Vagina (tissue), 2 donors: ENCODE results near the gene KRT86. TPM values are rescaled to one million over a fixed set of nuclear protein-coding genes. Genes with fewer than 3 reads are reported as not detected.
"Not testable (repeated sequence)": the region's sequence is repeated elsewhere in the genome, so short reads cannot be mapped to it uniquely, and the experiment has no call there.

ENCODE experiments used
- DNase-seq, 2 donors: peaks; one replicate each; pipeline ENCODE4 v3.0.0-alpha.2; 2017; ENCODE audit errors: extremely low spot score in 2 of 2
- H3K27ac ChIP-seq: fragments of 200-600 bp; sonication (generic); one replicate; pipeline ENCODE4 v1.5.1; 2019
- H3K27me3 ChIP-seq: fragments of 200-600 bp; sonication (generic); one replicate; pipeline ENCODE4 v1.5.1; 2019
- H3K36me3 ChIP-seq, 2 donors: fragments of 200-600 bp; sonication (generic); one replicate each; pipeline ENCODE4 v1.5.1; 2017 to 2019
- H3K4me1 ChIP-seq: fragments of 200-600 bp; sonication (generic); one replicate; pipeline ENCODE4 v1.5.1; 2019
- H3K4me3 ChIP-seq, 2 donors: fragments of 200-600 bp; sonication (generic); 1 replicate in 1 of 2; 2 replicates in 1 of 2; pipeline ENCODE4 v1.5.1; 2016 to 2019
- H3K9me3 ChIP-seq: fragments of 200-600 bp; sonication (generic); one replicate; pipeline ENCODE4 v1.5.1; 2019
- POLR2A ChIP-seq, 2 donors: fragments of 450-650 bp; IDR thresholded peaks; one replicate each; pipeline ENCODE4 v1.6.1; 2017; ENCODE audit warnings: antibody characterized with exemption in 2 of 2, mild to moderate bottlenecking in 2 of 2, moderate library complexity in 2 of 2
- POLR2AphosphoS5 ChIP-seq, 2 donors: sonication (generic); formaldehyde crosslinking; IDR thresholded peaks; one replicate each; pipeline ENCODE4 v1.9.0; 2017; ENCODE audit warnings: antibody characterized with exemption in 2 of 2, mild to moderate bottlenecking in 2 of 2, low read depth in 1 of 2; ENCODE audit not compliant: insufficient read depth in 1 of 2
- intact Hi-C: fragments of 100-400 bp; cut with DNase I; formaldehyde crosslinking; loops from one replicate; pipeline ENCODE4 v1.15.1; 2023
- total RNA-seq: library from RNA; depleted of rRNA; stranded (reverse); fragments of >200 nt; gene quantifications from one replicate; pipeline ENCODE4 v1.2.3, GENCODE V29; 2016
- TF ChIP-seq, protein P1 (sequence below), 3 experiments: fragments of 450-650 bp in 2 of 3; fragments of 200-600 bp in 1 of 3; sonication (generic) in 1 of 3; IDR thresholded peaks; one replicate each; pipeline ENCODE4 v1.5.1; 2017 to 2019; ENCODE audit warnings: antibody characterized with exemption in 3 of 3, mild to moderate bottlenecking in 2 of 3, moderate library complexity in 2 of 3

KRT86 gene
- total RNA-seq, 1 donor from 2014 or later, result not detected

DNA sequence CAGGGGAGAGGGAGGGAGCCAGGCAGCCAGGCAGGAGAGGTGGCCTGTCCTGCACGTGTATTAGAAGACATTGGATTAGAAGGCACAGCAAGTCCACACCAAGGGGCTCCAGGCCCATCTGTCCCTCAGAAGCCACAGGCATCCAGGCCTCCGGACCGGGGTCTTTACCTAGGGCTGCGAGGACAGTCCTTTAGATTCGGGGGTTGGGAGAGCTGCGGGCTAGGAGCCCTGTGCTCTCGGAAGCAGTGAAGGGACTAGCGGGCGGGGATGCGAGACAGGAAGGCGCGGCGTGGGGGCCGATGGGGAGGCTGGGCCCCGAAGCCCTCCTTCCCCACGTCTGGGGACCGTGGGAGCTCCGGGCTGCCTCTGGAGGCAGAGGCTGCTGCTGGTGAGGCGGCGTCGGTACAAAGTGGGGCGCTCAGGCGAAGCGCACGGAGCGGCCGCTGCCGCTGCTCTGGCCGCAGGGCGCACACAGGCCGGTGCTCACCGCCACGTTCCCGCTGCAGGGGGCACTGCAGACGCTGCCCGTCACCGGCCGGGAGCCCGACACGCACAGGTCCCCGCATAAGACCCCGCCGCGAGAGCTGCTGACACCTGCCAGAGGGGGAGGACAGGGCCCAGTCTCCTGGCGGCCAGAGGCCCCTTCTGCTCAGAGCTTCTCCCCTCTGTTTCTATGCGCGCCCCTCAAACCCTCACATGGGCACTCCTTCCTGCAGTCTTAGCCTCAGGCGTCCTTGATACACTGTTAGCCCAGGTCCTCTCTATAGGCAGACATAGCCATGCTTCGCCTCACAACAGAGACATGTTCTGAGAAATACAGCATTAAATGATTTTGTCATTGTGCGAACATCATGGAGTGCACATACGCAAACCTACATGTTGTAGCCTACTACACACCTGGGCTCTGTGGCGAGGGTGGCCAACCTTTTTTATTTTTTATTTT lies 24.1 kb upstream of the KRT86 start:
- Histone ChIP-seq H3K27me3 (no peaks in the 10 kb centered on the region), H3K36me3 (no peaks in the 10 kb centered on the region), H3K27ac (no peak overlapping the region), H3K9me3 (no peaks in the 10 kb centered on the region), H3K4me1 (peaks cover 9% of the 10 kb centered on the region), H3K4me3 (no peak overlapping the region)
- no peak for DNase-seq
- TF ChIP-seq POLR2A (IDR thresholded peaks at IDR 0.05) (no peak), POLR2AphosphoS5 (IDR thresholded peaks at IDR 0.05; ENCODE audit: insufficient read depth in 1 of 2, low read depth in 1 of 2) (no peak)
- TF ChIP-seq, protein P1, sequence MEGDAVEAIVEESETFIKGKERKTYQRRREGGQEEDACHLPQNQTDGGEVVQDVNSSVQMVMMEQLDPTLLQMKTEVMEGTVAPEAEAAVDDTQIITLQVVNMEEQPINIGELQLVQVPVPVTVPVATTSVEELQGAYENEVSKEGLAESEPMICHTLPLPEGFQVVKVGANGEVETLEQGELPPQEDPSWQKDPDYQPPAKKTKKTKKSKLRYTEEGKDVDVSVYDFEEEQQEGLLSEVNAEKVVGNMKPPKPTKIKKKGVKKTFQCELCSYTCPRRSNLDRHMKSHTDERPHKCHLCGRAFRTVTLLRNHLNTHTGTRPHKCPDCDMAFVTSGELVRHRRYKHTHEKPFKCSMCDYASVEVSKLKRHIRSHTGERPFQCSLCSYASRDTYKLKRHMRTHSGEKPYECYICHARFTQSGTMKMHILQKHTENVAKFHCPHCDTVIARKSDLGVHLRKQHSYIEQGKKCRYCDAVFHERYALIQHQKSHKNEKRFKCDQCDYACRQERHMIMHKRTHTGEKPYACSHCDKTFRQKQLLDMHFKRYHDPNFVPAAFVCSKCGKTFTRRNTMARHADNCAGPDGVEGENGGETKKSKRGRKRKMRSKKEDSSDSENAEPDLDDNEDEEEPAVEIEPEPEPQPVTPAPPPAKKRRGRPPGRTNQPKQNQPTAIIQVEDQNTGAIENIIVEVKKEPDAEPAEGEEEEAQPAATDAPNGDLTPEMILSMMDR (IDR thresholded peaks at IDR 0.05), result no peak
- intact Hi-C loops, result no loop called here

DNA sequence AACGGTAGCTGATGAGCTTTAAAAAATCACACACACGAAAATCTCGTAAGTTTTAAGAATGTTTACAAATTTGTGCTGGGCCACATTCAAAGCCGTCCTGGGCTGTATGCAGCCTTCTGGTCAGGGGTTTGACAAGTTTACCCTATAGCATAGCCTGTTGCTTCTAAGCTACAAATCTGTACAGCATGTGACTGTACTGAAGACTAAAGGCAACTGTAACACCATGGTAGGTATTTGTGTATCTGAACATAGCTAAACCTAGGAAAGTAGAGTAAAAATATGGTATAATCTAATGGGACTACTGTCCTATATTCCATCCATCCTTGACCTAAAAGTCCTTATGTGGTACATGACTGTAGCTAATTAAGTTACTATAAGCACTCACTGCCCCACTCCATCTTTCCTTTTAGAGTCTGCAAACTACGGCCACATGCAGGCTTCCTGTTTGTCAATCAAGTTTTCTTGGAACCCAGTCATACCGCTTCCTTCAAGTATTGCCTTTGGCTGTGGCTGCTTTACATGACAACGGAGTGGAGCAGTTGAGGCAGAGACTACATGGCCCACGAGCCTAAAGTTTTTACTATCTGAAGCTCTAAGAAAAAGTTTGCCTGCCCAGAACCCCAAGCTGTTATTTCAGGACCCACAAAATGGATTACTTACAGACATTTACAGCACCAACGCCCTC lies 22.9 kb upstream of the KRT86 start:
- no peak for DNase-seq
- no peaks in the 10 kb centered on the region for H3K27me3 ChIP-seq
- no peaks in the 10 kb centered on the region for H3K9me3 ChIP-seq
- no peak overlapping the region for H3K4me3 ChIP-seq
- intact Hi-C loops, result no loop called here
- no peak overlapping the region for H3K27ac ChIP-seq
- H3K4me1 ChIP-seq, result peaks cover 9% of the 10 kb centered on the region
- H3K36me3 ChIP-seq, result no peaks in the 10 kb centered on the region
- TF ChIP-seq POLR2AphosphoS5 (IDR thresholded peaks at IDR 0.05; ENCODE audit: insufficient read depth in 1 of 2, low read depth in 1 of 2) (no peak), POLR2A (IDR thresholded peaks at IDR 0.05) (no peak)
- TF ChIP-seq, protein P1 (IDR thresholded peaks at IDR 0.05), result no peak

DNA sequence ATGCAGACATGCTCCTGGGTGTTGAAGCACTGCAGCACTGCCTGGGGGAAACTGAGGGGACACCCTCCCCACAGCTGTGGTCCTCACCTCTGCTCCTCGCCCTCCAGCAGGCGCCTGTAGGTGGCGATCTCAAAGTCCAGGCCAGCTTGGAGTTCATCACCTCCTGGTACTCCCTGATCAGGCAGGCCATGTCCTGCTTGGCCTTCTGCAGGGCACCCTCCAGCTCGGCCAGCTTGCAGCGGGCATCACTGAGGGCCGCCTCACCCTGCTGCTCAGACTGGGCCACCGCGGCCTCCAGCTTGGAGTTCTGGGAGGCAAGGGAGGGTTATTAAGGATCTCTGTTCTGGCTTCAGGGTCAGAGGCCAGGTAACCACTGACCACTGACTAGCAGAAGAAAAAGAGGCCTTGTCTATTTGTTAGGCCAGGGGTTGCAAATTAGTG lies 22.2 kb upstream of the KRT86 start:
- H3K27me3 ChIP-seq, H3K27ac ChIP-seq, H3K4me1 ChIP-seq, H3K36me3 ChIP-seq, intact Hi-C loops, H3K9me3 ChIP-seq, DNase-seq, H3K4me3 ChIP-seq: not testable (repeated sequence)

DNA sequence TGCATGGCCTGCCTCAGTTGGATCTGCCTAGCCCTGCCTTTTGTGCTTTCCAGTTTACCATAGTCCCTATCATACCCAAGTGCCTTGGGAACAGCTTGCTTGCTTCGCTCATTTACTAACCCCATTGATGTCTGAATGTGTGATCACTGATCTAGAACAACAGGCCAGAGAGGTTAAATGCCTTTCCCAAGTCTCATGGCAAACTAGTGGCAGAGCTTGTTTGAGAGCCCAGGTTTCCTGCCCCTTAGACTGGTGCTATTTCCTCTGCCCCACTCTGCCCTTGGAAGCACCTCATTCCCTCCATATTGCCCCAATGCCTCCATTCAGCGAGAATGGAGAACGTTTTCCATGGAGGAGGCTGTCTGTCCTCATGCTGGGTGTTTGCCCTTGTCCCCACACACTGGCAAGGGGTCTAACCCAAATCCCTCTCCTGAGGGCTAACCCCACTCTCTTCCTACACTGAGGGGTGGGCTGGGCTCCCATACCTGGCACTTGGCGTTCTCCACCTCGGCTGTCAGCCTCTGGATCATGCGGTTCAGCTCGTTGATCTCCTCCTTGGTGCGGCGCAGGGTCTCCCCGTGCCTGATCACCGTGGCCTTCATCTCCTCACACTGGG lies 21.6 kb upstream of the KRT86 start:
- Histone ChIP-seq H3K4me3 (no peak overlapping the region), H3K27me3 (no peaks in the 10 kb centered on the region), H3K36me3 (no peaks in the 10 kb centered on the region), H3K4me1 (peaks cover 9% of the 10 kb centered on the region), H3K27ac (no peak overlapping the region), H3K9me3 (no peaks in the 10 kb centered on the region)
- TF ChIP-seq POLR2A (IDR thresholded peaks at IDR 0.05) (no peak), POLR2AphosphoS5 (IDR thresholded peaks at IDR 0.05; ENCODE audit: insufficient read depth in 1 of 2, low read depth in 1 of 2) (no peak)
- TF ChIP-seq, protein P1 (IDR thresholded peaks at IDR 0.05), result no peak
- intact Hi-C loops, result no loop called here
- no peak for DNase-seq

DNA sequence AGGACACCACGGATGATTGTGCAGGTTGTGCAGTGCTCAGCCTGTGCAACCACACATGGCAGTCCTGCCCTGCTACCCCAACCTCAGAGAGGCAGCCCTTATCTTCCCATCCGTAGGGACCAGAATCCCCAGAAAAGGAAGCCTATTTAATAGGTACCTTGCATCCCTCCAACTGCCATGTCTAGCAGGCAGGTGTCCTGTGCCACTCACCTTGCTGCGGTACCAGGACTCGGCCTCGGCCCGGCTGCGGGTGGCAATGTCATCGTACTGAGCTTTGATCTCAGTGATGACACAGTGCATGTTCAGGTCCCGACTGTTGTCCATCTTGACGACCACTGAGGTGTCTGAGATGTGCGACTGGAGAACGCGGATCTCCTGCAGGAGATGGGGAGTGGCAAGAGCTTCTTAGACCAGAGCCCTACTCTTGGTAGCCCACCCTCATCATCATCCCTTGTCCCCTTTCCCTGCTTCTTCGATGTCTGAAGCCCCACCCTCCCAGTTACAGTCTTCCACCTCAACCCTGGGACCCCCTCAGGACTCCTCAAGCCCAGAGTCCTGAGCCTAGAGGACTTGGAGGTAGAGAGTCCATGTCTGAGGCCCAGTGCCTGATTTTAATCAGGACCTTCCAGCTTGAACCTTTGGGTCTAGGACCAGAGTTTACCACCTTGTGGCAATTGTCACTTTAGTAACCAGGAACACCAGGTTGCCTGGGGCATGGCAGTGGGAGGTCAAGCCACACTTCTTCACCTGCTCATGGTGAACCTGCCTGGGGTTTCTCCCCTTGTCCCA lies 20.9 kb upstream of the KRT86 start:
- no peak for DNase-seq
- Histone ChIP-seq H3K4me1 (peaks cover 16% of the 10 kb centered on the region), H3K4me3 (no peak overlapping the region), H3K27me3 (no peaks in the 10 kb centered on the region), H3K27ac (no peak overlapping the region), H3K36me3 (no peaks in the 10 kb centered on the region), H3K9me3 (no peaks in the 10 kb centered on the region)
- intact Hi-C loops, result no loop called here
- TF ChIP-seq POLR2A (IDR thresholded peaks at IDR 0.05) (no peak), POLR2AphosphoS5 (IDR thresholded peaks at IDR 0.05; ENCODE audit: insufficient read depth in 1 of 2, low read depth in 1 of 2) (no peak)
- TF ChIP-seq, protein P1 (IDR thresholded peaks at IDR 0.05), result no peak
